Transverse colon (tissue), 4 donors: ENCODE results near the gene RNF11. TPM values are rescaled to one million over a fixed set of nuclear protein-coding genes. Genes with fewer than 3 reads are reported as not detected.

Experiments
- DNase-seq: peaks from one replicate; pipeline ENCODE4 v3.0.0-alpha.2; 2019
- H3K27ac ChIP-seq, 4 donors: fragments of 200-600 bp; sonication (generic); 2 replicates each; pipeline ENCODE4 v1.5.1; 2016 to 2018; ENCODE audit warnings: inconsistent platforms in 4 of 4
- H3K27me3 ChIP-seq: fragments of 200-600 bp; sonication (generic); 2 replicates; pipeline ENCODE4 v1.5.1; 2017; ENCODE audit warnings: inconsistent platforms
- H3K36me3 ChIP-seq, 4 donors: fragments of 200-600 bp; sonication (generic); 2 replicates each; pipeline ENCODE4 v1.5.1; 2017 to 2019; ENCODE audit warnings: inconsistent platforms in 4 of 4
- H3K4me1 ChIP-seq, 4 donors: fragments of 200-600 bp; sonication (generic); 2 replicates each; pipeline ENCODE4 v1.5.1; 2017 to 2020; ENCODE audit warnings: inconsistent platforms in 4 of 4
- H3K4me3 ChIP-seq, 4 donors: fragments of 200-600 bp; sonication (generic); 1 replicate in 1 of 4; 2 replicates in 3 of 4; pipeline versions ENCODE4 v1.5.1 to v1.6.1; 2017 to 2019; ENCODE audit warnings: inconsistent platforms in 4 of 4
- H3K9me3 ChIP-seq, 2 donors: fragments of 200-600 bp; sonication (generic); 2 replicates each; pipeline ENCODE4 v1.5.1; 2017 to 2019; ENCODE audit warnings: inconsistent platforms in 2 of 2
- CTCF ChIP-seq, 5 experiments: fragments of 200-600 bp in 3 of 5; fragments of 450-650 bp in 2 of 5; sonication (generic) in 3 of 5; IDR thresholded peaks; 1 replicate in 2 of 5; 2 replicates in 3 of 5; pipeline ENCODE4 v1.5.1; 2016 to 2017; ENCODE audit warnings: antibody characterized with exemption in 5 of 5, inconsistent platforms in 3 of 5, mild to moderate bottlenecking in 2 of 5, moderate library complexity in 1 of 5
- EP300 ChIP-seq: sonication (generic); formaldehyde crosslinking; IDR thresholded peaks from one replicate; pipeline ENCODE4 v1.6.1; 2017; ENCODE audit warnings: antibody characterized with exemption, low read depth
- POLR2A ChIP-seq: fragments of 450-650 bp; IDR thresholded peaks from one replicate; pipeline ENCODE4 v1.6.1; 2016; ENCODE audit warnings: antibody characterized with exemption, mild to moderate bottlenecking, moderate library complexity
- POLR2AphosphoS5 ChIP-seq, 3 donors: sonication (generic); formaldehyde crosslinking; IDR thresholded peaks; one replicate each; pipeline ENCODE4 v1.6.1; 2016; ENCODE audit warnings: antibody characterized with exemption in 3 of 3
- WGBS, 2 donors: methylation state at CpG; one replicate each; pipeline ENCODE4 v1.1.5; 2018; ENCODE audit warnings: low coverage in 1 of 2; 5-methylcytosine and 5-hydroxymethylcytosine counted together
- in situ Hi-C, 4 donors: fragments of 200-750 bp; cut with MboI; loops; one replicate each; pipeline versions ENCODE4 v1.15.0 to v1.15.1; 2017; ENCODE audit warnings: low sequenced_read_pairs in 3 of 4, low pct_ligation_motif_present in 1 of 4, low pct_unique_long_range_greater_than_20kb in 1 of 4
- intact Hi-C: fragments of 100-400 bp; cut with DNase I; formaldehyde crosslinking; loops from one replicate; pipeline ENCODE4 v1.15.1; 2023; ENCODE audit warnings: low total_unique reads
- total RNA-seq, 4 donors: library from RNA; depleted of rRNA; stranded (reverse); fragments of >200 nt; gene quantifications; one replicate each; pipeline ENCODE4 v1.1.0, GENCODE V29; 2016

RNF11 gene
- total RNA-seq, 4 donors from 2014 or later: 34.8 to 72.5 (median 52.8) TPM

- in situ Hi-C loops: no loop called here
- H3K27me3 ChIP-seq: no peaks in the 10 kb centered on the region
- TF ChIP-seq CTCF (IDR thresholded peaks at IDR 0.05) (no peak), EP300 (no peak), POLR2AphosphoS5 (IDR thresholded peaks at IDR 0.05) (no peak), POLR2A (no peak)
- no peak for DNase-seq
- intact Hi-C loops: no loop called here
- no peak overlapping the region for H3K4me3 ChIP-seq
- H3K27ac ChIP-seq: no peak overlapping the region
- 36 to 50% methylated on average over 1 of the region's 1 CpG for WGBS, 2 donors
- H3K9me3 ChIP-seq: no peaks in the 10 kb centered on the region
- peaks cover 10 to 15% (median 13%) of the 10 kb centered on the region in 4 donors for H3K4me1 ChIP-seq
- no peaks in the 10 kb centered on the region for H3K36me3 ChIP-seq
These were observed 68.3 kb downstream of the RNF11 start for GRCh38 chr1:51304360-51304759.

- 38% methylated on average over 4 of the region's 4 CpGs; no CpG with 5 or more reads in 1 of the 2 donors for WGBS, 2 donors
- Histone ChIP-seq H3K36me3 (no peaks in the 10 kb centered on the region), H3K4me3 (no peak overlapping the region), H3K27me3 (no peaks in the 10 kb centered on the region), H3K27ac (peak overlapping the region in 3 of 4 donors; percentile 13 to 43 (median 39)), H3K9me3 (no peaks in the 10 kb centered on the region), H3K4me1 (peaks cover 10 to 15% (median 13%) of the 10 kb centered on the region in 4 donors)
- DNase-seq: peak; percentile 44
- in situ Hi-C loops (no loop called here), intact Hi-C loops (no loop called here)
- TF ChIP-seq POLR2A (no peak), EP300 (no peak), CTCF (IDR thresholded peaks at IDR 0.05) (no peak), POLR2AphosphoS5 (IDR thresholded peaks at IDR 0.05) (no peak)
These were observed 69.3 kb downstream of the RNF11 start for GRCh38 chr1:51305371-51305823.

GRCh38 chr1:51306950-51307349 is 70.9 kb downstream of the RNF11 start:
- in situ Hi-C loops: no loop called here
- no peaks in the 10 kb centered on the region for H3K36me3 ChIP-seq
- intact Hi-C loops: no loop called here
- H3K27ac ChIP-seq: no peak overlapping the region
- WGBS, 2 donors: 81 to 87% methylated on average over 3 to 5 of the region's 5 CpGs
- H3K4me1 ChIP-seq: peaks cover 10 to 15% (median 13%) of the 10 kb centered on the region in 4 donors
- no peak overlapping the region for H3K4me3 ChIP-seq
- no peaks in the 10 kb centered on the region for H3K9me3 ChIP-seq
- no peaks in the 10 kb centered on the region for H3K27me3 ChIP-seq
- DNase-seq: no peak
- TF ChIP-seq EP300: no peak

- TF ChIP-seq POLR2AphosphoS5 (IDR thresholded peaks at IDR 0.05) (no peak), CTCF (IDR thresholded peaks at IDR 0.05) (no peak), EP300 (no peak), POLR2A (no peak)
- Histone ChIP-seq H3K27me3 (no peaks in the 10 kb centered on the region), H3K4me1 (peaks cover 13 to 18% (median 16%) of the 10 kb centered on the region in 4 donors), H3K36me3 (no peaks in the 10 kb centered on the region), H3K9me3 (no peaks in the 10 kb centered on the region), H3K27ac (no peak overlapping the region), H3K4me3 (no peak overlapping the region)
- intact Hi-C loops (no loop called here), in situ Hi-C loops (no loop called here)
- no peak for DNase-seq
- WGBS, 2 donors: 88 to 91% methylated on average over 5 to 6 of the region's 6 CpGs
These were observed 72.6 kb downstream of the RNF11 start for GRCh38 chr1:51308636-51309035.

GRCh38 chr1:51309291-51309690 is 73.2 kb downstream of the RNF11 start:
- TF ChIP-seq POLR2A (no peak), EP300 (no peak), POLR2AphosphoS5 (IDR thresholded peaks at IDR 0.05) (no peak), CTCF (IDR thresholded peaks at IDR 0.05) (no peak)
- Histone ChIP-seq H3K9me3 (no peaks in the 10 kb centered on the region), H3K36me3 (no peaks in the 10 kb centered on the region), H3K27me3 (no peaks in the 10 kb centered on the region), H3K4me1 (peaks cover 18 to 25% (median 23%) of the 10 kb centered on the region in 4 donors), H3K4me3 (no peak overlapping the region), H3K27ac (no peak overlapping the region)
- in situ Hi-C loops: no loop called here
- intact Hi-C loops: no loop called here
- 75% methylated on average over 8 of the region's 8 CpGs; no CpG with 5 or more reads in 1 of the 2 donors for WGBS, 2 donors
- DNase-seq: no peak
